ENCODE data around the gene SKAP1.

The SKAP1 gene

GRCh38 chr17:48143629-48144028 is 286.4 kb downstream of the SKAP1 start:
- no peak for TF ChIP-seq PATZ1 (CRISPR knock-in tag; IDR thresholded peaks at IDR 0.05; ENCODE audit: borderline replicate concordance)
- TF ChIP-seq ZFP3 (CRISPR knock-in tag; IDR thresholded peaks at IDR 0.05), result no peak
- no peak for TF ChIP-seq TCF4 (CRISPR knock-in tag; IDR thresholded peaks at IDR 0.05; ENCODE audit: borderline replicate concordance)
- no peak for TF ChIP-seq ZNF565 (CRISPR knock-in tag; conservative IDR thresholded peaks at IDR 0.05; ENCODE audit: low read depth)
- TF ChIP-seq ISL1 (CRISPR knock-in tag; IDR thresholded peaks at IDR 0.05), result no peak
- no peak for TF ChIP-seq OSR1 (CRISPR knock-in tag; IDR thresholded peaks at IDR 0.05)
- TF ChIP-seq CSRNP3 (CRISPR knock-in tag; IDR thresholded peaks at IDR 0.05), result no peak
- no peak for TF ChIP-seq ARNTL (CRISPR knock-in tag; IDR thresholded peaks at IDR 0.05; ENCODE audit: borderline replicate concordance, low read depth)
- TF ChIP-seq TOX (CRISPR knock-in tag; IDR thresholded peaks at IDR 0.05; ENCODE audit: borderline replicate concordance), result no peak
- TF ChIP-seq TSHZ2 (CRISPR knock-in tag; IDR thresholded peaks at IDR 0.05), result no peak
- no peak for TF ChIP-seq CREB5 (CRISPR knock-in tag; IDR thresholded peaks at IDR 0.05; ENCODE audit: low read depth)
- TF ChIP-seq ZNF8 (CRISPR knock-in tag; IDR thresholded peaks at IDR 0.05), result no peak
- no peak for TF ChIP-seq BACH2 (CRISPR knock-in tag; IDR thresholded peaks at IDR 0.05; ENCODE audit: borderline replicate concordance)
- TF ChIP-seq ZNF70 (CRISPR knock-in tag; IDR thresholded peaks at IDR 0.05), result no peak
- no peak for TF ChIP-seq CSDC2 (CRISPR knock-in tag; IDR thresholded peaks at IDR 0.05)
- no peak; the same call in 2 of the 3 replicates for ATAC-seq

- TF ChIP-seq PATZ1 (CRISPR knock-in tag; IDR thresholded peaks at IDR 0.05; ENCODE audit: borderline replicate concordance) (no peak), ARNTL (CRISPR knock-in tag; IDR thresholded peaks at IDR 0.05; ENCODE audit: borderline replicate concordance, low read depth) (no peak), GLIS3 (CRISPR knock-in tag; IDR thresholded peaks at IDR 0.05) (no peak), PPARA (CRISPR knock-in tag; IDR thresholded peaks at IDR 0.05; ENCODE audit: borderline replicate concordance) (no peak), CSRNP3 (CRISPR knock-in tag; IDR thresholded peaks at IDR 0.05) (no peak), ESRRG (CRISPR knock-in tag; IDR thresholded peaks at IDR 0.05) (no peak), CREB5 (CRISPR knock-in tag; IDR thresholded peaks at IDR 0.05; ENCODE audit: low read depth) (no peak), TOX (CRISPR knock-in tag; IDR thresholded peaks at IDR 0.05; ENCODE audit: borderline replicate concordance) (no peak), ZNF565 (CRISPR knock-in tag; conservative IDR thresholded peaks at IDR 0.05; ENCODE audit: low read depth) (no peak)
- ATAC-seq, result no peak
These were observed 290.1 kb downstream of the SKAP1 start for GRCh38 chr17:48139944-48140343.

All from SK-N-SH treated with all-trans-retinoic acid at 6 μM for 48 hours (cell line).